HepG2 (cell line): ENCODE measurements around the gene TPD52L2. TPM values are rescaled to one million over a fixed set of nuclear protein-coding genes. Genes with fewer than 3 reads are reported as not detected.
A peak's percentile ranks its signal among the peaks of the same experiment; 100 is the strongest.

Experiments used
- AKNA ChIP-seq: sonication (generic); formaldehyde crosslinking; IDR thresholded peaks from 2 replicates; pipeline ENCODE4 v1.4.0; 2020; ENCODE audit warnings: missing genetic modification reagents, borderline replicate concordance
- BCL6 ChIP-seq: IDR thresholded peaks from 2 replicates; pipeline ENCODE4 v1.6.1; 2016; ENCODE audit warnings: missing genetic modification reagents, missing compliant biosample characterization
- ELF4 ChIP-seq: sonication (generic); formaldehyde crosslinking; IDR thresholded peaks from 2 replicates; pipeline ENCODE4 v1.5.0; 2020; ENCODE audit warnings: missing genetic modification reagents, mild to moderate bottlenecking, moderate library complexity, borderline replicate concordance
- FOXP1 ChIP-seq, 2 experiments: fragments of 450-650 bp in 1 of 2; IDR thresholded peaks; 2 replicates each; pipeline ENCODE4 v1.6.1; 2017 to 2018; ENCODE audit warnings: antibody characterized with exemption in 1 of 2
- HIC2 ChIP-seq: sonication (generic); formaldehyde crosslinking; IDR thresholded peaks from 2 replicates; pipeline ENCODE4 v1.9.0; 2022; ENCODE audit warnings: low read depth, missing genetic modification reagents
- NCOA5 ChIP-seq: sonication (generic); formaldehyde crosslinking; IDR thresholded peaks from 2 replicates; pipeline ENCODE4 v1.4.0; 2020; ENCODE audit warnings: missing genetic modification reagents
- NR2C2 ChIP-seq: sonication (generic); formaldehyde crosslinking; IDR thresholded peaks from 2 replicates; pipeline ENCODE4 v1.4.0; 2020; ENCODE audit warnings: missing genetic modification reagents, mild to moderate bottlenecking, moderate library complexity, borderline replicate concordance
- NR2F6 ChIP-seq, 2 experiments: IDR thresholded peaks; 2 replicates each; pipeline ENCODE4 v1.6.1; 2016; ENCODE audit warnings: antibody characterized with exemption in 1 of 2, mild to moderate bottlenecking in 1 of 2
- PAWR ChIP-seq: sonication (generic); formaldehyde crosslinking; IDR thresholded peaks from 2 replicates; pipeline ENCODE4 v1.4.0; 2020; ENCODE audit warnings: missing genetic modification reagents, mild to moderate bottlenecking, borderline replicate concordance
- RCOR2 ChIP-seq: IDR thresholded peaks from 2 replicates; pipeline ENCODE4 v1.6.1; 2016; ENCODE audit warnings: missing biosample characterization, missing genetic modification reagents
- RFX5 ChIP-seq: IDR thresholded peaks from 2 replicates; pipeline ENCODE4 v1.6.1; 2011; ENCODE audit warnings: low read depth, low read length, improper control_type of control experiment
- SATB2 ChIP-seq: sonication (generic); formaldehyde crosslinking; IDR thresholded peaks from 2 replicates; pipeline ENCODE4 v1.5.0; 2020; ENCODE audit warnings: missing genetic modification reagents
- TCF7 ChIP-seq: sonication (generic); IDR thresholded peaks from 2 replicates; pipeline ENCODE4 v1.6.1; 2016; ENCODE audit warnings: antibody characterized with exemption, low read depth
- ZNF10 ChIP-seq: sonication (generic); formaldehyde crosslinking; IDR thresholded peaks from 2 replicates; pipeline ENCODE4 v1.4.0; 2020; ENCODE audit warnings: mild to moderate bottlenecking, low read depth, missing genetic modification reagents, borderline replicate concordance
- ZNF138 ChIP-seq: sonication (generic); formaldehyde crosslinking; IDR thresholded peaks from 2 replicates; pipeline ENCODE4 v1.5.0; 2020; ENCODE audit warnings: mild to moderate bottlenecking, low read depth, missing genetic modification reagents
- ZNF264 ChIP-seq: sonication (generic); formaldehyde crosslinking; IDR thresholded peaks from 2 replicates; pipeline ENCODE4 v1.4.0; 2020; ENCODE audit warnings: missing genetic modification reagents
- ZNF513 ChIP-seq: sonication (generic); formaldehyde crosslinking; conservative IDR thresholded peaks from 2 replicates; pipeline ENCODE4 v1.5.0; 2020; ENCODE audit warnings: missing genetic modification reagents
- ZNF607 ChIP-seq: sonication (generic); formaldehyde crosslinking; IDR thresholded peaks from 2 replicates; pipeline ENCODE4 v1.5.1; 2020; ENCODE audit warnings: missing genetic modification reagents, mild to moderate bottlenecking, borderline replicate concordance
- ZNF614 ChIP-seq: IDR thresholded peaks from 2 replicates; pipeline ENCODE4 v1.6.1; 2018; ENCODE audit warnings: missing biosample characterization, missing genetic modification reagents, inconsistent platforms, borderline replicate concordance
- ZNF782 ChIP-seq: sonication (generic); formaldehyde crosslinking; IDR thresholded peaks from 2 replicates; pipeline ENCODE4 v1.4.0; 2020; ENCODE audit warnings: missing genetic modification reagents, mild to moderate bottlenecking, borderline replicate concordance
- ZZZ3 ChIP-seq: sonication (generic); formaldehyde crosslinking; IDR thresholded peaks from 2 replicates; pipeline ENCODE4 v1.4.0; 2020; ENCODE audit warnings: missing genetic modification reagents, mild to moderate bottlenecking, borderline replicate concordance
- polyA plus RNA-seq, 8 experiments: library from polyadenylated mRNA; depleted of rRNA in 3 of 8; stranded (reverse) in 7 of 8; unstranded in 1 of 8; fragments of >200 nt; fragmentation: Illumina TruSeq in 4 of 8; extraction: Trizol in 4 of 8; gene quantifications; 2 replicates each; pipeline versions ENCODE4 v1.2.1 to v1.2.3, GENCODE V29; 2011 to 2016; ENCODE audit warnings: low read depth in 4 of 8, missing spikeins in 1 of 8, mixed read lengths in 1 of 8; ENCODE audit not compliant: insufficient read depth in 1 of 8
- total RNA-seq, 5 experiments: library from RNA; depleted of rRNA; stranded (reverse); fragments of >200 nt; fragmentation: Illumina TruSeq; extraction: Trizol; gene quantifications; 2 replicates each; pipeline ENCODE4 v1.2.3, GENCODE V29; 2016; ENCODE audit warnings: low read depth in 1 of 5

TPD52L2 gene
- total and polyA plus RNA-seq, 2 of the 13 experiments (the other 11 are each of a cell fraction or from before 2014, with no cell fraction given), result 156 to 184 TPM

GRCh38 chr20:63863798-63864544, 1.1 kb upstream of the TPD52L2 start (continued):
- TF ChIP-seq PAWR (CRISPR knock-in tag) (0 out of 2 replicates have a peak, but pooled peaks have one; percentile 2), NCOA5 (CRISPR knock-in tag) (no peak), FOXP1 (IDR thresholded peaks at IDR 0.05) (no peak), FOXP1 (CRISPR knock-in tag; IDR thresholded peaks at IDR 0.05) (0 out of 2 replicates have a peak, but pooled peaks have one; percentile 29), HIC2 (0 out of 2 replicates have a peak, but pooled peaks have one; percentile 68), ZNF138 (CRISPR knock-in tag) (peak; percentile 98; the same call in 1 of the 2 replicates), BCL6 (CRISPR knock-in tag) (peak; percentile 61), TCF7 (no peak), SATB2 (CRISPR knock-in tag) (no peak; the same call in 1 of the 2 replicates), NR2C2 (CRISPR knock-in tag) (peak; percentile 36; the same call in 1 of the 2 replicates), ZNF10 (CRISPR knock-in tag) (no peak), RFX5 (no peak), ZNF614 (CRISPR knock-in tag) (peak; percentile 48; the same call in 1 of the 2 replicates), RCOR2 (CRISPR knock-in tag) (0 out of 2 replicates have a peak, but pooled peaks have one; percentile 37), ZZZ3 (peak; percentile 96; the same call in 1 of the 2 replicates), AKNA (CRISPR knock-in tag) (no peak), ZNF513 (CRISPR knock-in tag) (no peak; the same call in 1 of the 2 replicates), ZNF782 (CRISPR knock-in tag) (peak; percentile 59; the same call in 1 of the 2 replicates), ZNF607 (CRISPR knock-in tag) (peak; percentile 97; the same call in 1 of the 2 replicates), NR2F6 (IDR thresholded peaks at IDR 0.05) (peak; percentile 63), NR2F6 (CRISPR knock-in tag; IDR thresholded peaks at IDR 0.05) (peak; percentile 90), ELF4 (CRISPR knock-in tag) (peak; percentile 97), ZNF264 (CRISPR knock-in tag) (no peak; the same call in 1 of the 2 replicates)
